Left renal pelvis (tissue), 4 donors: ENCODE data around the gene PLCH2. TPM values are rescaled to one million over a fixed set of nuclear protein-coding genes. Genes with fewer than 3 reads are reported as not detected.

Experiments used
- DNase-seq, 4 donors: peaks; one replicate each; pipeline ENCODE4 v3.0.0-alpha.2; 2013; ENCODE audit warnings: low read depth in 4 of 4, low spot score in 3 of 4
- polyA plus RNA-seq, 4 donors: library from polyadenylated mRNA; unstranded; fragments of 120-200 nt; gene quantifications; one replicate each; pipeline ENCODE4 v1.2.1, GENCODE V29; 2013; ENCODE audit not compliant: insufficient read length in 4 of 4

The PLCH2 gene
- polyA plus RNA-seq, 4 donors, result 0.38 to 1.9 (median 1.3) TPM

DNA sequence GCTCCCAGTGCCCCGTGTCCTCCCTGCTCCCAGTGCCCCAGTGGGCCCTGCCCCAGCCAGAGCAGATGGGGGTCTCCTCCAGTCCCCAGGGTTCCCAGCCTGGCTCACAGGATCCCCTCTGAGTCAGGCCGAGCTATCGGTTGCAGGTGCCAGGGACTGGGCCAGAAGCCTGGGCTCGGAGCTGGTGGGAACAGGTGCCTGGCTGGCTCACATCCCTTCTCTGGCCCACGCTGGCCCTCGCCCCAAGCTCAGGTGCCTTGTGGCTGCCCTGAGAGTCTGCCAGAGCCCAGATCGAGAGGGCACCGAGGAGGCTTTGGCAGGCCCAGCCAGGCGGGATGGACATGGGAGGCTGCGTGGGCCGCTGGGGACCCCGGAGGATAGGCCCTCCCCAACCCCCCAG is 18.9 kb downstream of the PLCH2 start:
- no peak for DNase-seq

DNA sequence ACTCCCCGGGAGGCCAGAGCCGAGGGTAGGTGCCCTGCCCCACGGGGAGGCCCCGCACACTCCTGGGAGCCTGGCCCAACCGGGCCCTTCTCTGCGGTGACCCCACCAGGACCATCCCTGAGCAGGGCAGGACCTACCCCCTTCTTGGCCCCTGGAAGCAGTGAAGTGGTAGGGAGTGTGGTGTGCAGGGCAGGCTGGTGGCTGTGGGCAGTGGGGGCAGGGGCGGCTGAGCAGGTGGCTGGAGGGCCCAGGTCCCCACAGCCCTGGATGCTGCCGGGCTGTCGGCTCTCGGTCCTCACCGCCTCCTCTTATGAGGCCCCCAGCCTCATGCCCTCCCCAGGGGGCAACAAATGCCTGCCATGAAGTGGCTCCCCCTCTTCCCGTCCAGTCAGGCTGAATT is 19.5 kb downstream of the PLCH2 start:
- DNase-seq, result no peak

DNA sequence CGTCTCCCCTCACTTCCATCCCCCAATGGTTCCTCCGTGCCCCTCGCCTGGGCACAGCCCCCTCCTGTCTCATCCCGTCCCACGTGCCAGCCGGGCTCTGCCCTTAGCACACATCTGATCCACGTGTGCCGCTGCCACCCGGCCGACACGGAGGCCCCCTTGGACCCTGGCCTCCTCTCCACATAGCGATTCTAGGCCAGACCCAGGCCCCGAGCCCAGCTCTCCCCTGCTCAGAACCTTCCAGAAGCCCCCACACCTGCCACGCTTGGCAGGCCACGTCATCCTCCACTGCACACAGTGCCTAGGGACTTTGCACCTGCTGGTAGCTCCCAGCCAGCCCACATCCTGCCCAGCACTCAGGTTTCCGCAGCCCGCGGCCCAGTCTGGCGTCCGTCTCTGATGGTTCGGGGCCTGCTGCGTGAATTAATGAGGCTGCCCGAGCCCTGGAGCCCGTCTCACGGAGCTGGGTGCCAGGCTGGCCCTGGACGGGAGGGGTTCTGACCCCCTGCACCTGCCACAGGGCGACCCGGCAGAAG is 20.1 kb downstream of the PLCH2 start:
- DNase-seq, result no peak

DNA sequence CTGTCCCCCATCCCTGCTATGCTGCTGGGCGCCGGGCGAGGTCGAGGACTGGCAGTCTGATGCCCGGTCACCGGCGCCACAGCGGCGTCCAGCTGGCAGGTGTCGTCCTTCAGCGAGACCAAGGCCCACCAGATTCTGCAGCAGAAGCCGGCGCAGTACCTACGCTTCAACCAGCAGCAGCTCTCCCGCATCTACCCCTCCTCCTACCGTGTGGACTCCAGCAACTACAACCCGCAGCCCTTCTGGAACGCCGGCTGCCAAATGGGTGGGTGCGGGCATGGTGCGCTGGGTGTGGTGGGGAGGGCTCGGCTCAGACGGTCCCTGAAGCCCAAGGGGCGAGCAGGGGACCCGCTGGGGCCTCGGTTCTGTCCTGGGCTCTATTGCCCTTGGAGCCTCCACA is 20.7 kb downstream of the PLCH2 start:
- no peak for DNase-seq

DNA sequence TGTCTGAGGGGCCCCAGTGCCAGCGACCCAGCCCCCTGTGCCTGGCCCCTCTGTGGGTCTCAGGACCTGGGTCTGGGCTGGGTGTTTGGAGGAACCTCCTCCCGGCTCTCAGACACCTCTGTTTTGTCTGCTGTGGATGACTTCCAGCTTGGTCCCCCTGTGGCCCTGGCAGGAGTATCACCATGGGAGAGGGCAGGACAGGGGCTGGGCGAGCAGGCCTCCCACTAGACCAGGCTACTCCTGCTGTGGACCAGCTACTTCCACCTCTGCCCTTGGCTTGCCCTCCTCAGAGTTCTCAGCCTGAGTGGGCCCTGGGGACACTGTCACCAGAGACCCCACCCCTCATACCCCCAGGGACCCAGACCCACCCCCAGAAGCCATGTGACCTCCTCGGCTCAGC is 21.8 kb downstream of the PLCH2 start:
- DNase-seq, result no peak

DNA sequence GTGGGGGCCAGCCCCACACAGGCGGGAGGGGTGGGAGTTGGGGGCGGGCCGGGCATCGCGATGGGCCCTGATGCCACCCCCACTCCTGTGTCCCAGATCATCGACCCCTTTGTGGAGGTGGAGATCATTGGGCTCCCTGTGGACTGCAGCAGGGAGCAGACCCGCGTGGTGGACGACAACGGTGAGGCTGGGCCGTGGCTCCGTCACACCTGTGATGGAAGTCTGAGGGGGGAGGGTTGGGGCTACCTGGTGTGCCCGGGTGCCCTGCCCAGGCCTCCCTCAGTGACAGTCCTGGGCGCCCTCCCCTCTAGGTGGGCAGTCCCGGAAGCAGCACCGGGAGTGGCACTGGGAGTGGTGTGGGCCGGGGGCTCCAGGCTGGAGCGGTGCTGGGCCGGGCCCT is 22.6 kb downstream of the PLCH2 start:
- DNase-seq, result no peak

DNA sequence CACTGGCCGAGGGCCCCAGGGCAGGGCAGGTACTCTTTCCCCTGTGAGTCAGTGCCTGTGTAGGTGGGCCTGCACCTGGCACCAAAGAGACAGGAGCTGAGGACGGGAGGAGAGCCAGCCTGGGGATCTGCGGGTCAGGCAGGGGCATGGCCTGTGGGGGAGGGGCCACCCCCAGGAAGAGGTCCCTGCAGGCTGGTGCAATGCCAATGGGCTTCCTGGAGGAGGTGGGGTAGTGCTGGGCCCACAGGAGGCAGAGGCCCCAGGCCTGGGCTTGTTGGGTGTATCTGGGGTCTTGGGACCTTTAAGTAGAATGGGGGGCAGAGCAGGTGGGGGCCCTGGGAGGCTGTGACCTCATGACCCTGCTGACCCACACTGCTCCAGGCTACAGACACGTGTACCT is 23.2 kb downstream of the PLCH2 start:
- no peak for DNase-seq

DNA sequence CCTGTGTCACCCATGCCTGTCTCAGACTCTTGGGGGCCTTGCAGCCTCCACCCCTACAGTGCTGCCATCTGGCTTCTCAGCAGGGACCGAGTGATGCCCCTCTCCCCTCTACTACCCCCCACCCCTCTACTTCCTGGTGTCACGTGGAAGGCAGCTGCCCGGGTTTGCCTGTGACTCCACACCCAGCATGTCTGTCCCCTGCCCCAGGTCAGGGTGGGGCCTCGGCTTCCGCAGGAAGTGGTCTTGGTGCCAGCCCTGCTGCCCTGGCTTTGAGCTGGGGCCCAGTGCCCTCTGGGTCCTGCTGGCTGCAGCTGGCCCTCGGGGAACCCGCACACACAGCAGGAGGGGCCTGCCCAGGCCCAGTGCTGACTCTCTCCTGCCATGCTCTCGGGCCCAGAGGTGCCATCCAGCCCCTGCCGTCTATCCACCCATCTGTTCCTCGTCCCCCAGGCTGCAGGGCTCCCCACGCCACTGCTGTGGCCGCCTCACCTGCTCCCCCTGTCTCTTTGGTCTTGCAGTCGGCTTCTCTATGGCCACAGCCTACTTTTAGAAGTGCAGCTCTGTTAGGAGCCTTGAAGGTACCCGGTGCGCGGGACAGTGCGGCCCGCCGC is 24.0 kb downstream of the PLCH2 start:
- no peak for DNase-seq

DNA sequence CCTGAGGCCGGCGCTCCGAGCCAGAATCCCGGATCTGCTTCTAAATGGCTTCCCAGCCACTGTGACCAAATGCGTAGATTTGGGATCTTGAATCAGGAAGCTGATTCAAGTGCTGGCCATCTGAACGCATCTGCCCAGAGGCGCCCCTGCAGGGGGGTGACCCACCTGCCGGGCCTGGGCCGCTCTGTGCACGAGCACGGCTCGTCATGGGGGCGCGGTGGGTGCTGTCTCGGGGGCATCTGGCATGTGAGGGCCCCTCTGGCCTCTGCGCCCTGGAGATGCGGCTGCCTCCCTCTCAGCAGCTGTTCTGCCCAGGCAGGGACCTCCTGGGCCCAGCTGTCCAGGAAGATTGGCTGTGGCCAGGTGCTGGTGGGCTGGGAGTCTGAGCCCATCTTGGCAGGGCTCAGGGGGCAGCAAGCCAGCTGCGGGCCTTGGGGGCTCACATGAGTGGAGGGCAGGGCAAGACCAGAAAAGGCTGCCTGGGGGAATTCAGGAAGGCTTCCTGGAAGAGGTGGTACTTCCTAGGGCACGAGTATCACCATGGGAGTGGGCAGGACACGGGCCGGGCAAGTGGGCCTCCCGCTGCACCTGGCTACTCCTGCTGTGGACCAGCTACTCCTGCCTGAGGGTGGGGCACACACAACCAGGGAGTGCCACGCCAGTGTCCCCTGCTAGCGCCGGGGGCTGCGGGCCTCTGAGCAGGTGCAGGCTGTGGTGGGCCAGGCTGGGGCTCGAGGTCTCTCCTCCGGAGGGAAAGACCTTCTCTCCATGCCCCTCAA is 25.1 kb downstream of the PLCH2 start:
- DNase-seq, result no peak

DNA sequence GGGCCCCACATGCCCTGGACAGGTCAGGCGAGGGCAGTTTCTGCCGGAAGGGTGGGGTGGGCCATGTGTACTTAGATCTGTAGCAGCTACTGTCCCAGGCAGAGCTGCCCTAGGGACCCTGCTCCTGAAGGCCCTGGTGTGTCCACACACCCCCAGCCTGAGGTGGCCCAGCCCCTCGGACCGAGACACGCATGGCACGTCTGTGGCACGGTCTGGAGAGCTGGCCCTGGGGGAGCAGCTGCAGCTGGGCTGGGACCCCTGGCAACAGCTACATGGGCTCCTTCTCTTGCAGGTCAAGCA is 25.7 kb downstream of the PLCH2 start:
- DNase-seq, result no peak

DNA sequence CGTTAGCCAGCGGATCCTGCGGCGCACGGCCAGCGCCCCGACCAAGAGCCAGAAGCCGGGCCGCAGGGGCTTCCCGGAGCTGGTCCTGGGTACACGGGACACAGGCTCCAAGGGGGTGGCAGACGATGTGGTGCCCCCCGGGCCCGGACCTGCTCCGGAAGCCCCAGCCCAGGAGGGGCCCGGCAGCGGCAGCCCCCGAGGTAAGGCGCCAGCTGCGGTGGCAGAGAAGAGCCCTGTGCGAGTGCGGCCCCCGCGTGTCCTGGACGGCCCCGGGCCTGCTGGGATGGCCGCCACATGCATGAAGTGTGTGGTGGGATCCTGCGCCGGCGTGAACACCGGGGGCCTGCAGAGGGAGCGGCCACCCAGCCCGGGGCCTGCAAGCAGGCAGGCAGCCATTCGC is 26.1 kb downstream of the PLCH2 start:
- no peak for DNase-seq

DNA sequence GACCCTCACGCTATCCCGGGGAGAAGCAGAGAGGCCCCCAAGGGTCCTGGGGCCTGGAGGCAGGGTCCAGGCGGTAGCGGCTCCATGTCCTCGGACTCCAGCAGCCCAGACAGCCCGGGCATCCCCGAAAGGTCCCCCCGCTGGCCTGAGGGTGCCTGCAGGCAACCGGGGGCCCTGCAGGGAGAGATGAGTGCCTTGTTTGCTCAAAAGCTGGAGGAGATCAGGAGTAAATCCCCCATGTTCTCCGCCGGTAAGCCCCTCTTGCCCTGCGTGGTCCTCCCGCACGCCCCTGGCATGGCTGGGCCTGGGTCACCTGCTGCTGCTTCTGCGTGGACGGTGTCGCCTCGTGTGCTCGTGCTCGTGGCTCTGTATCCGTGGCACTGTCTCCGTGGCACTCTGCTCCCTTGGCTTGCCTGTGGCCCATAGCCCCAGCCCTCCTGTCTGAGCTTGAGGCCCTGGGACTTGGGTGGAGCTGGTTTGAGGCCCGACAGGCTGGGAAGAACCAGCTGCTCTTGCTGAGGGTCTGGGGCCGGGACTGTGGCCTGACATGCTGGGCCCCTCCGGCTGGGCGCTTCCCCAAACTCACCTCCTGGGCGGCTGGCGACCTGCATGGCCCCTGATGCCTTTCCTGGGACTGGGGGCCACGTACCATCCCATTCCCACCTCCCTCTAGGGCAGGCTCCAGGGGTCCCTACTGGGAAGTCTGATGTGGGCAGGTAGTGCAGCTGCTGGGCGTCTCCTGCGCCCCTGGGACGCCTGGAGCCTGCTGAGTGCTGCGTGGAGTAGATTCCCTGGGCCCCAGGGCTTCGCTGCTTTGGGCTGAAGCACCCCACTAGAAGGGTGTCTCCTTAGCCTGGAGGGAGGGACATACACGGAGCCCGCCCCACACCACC is 26.8 kb downstream of the PLCH2 start:
- no peak for DNase-seq

DNA sequence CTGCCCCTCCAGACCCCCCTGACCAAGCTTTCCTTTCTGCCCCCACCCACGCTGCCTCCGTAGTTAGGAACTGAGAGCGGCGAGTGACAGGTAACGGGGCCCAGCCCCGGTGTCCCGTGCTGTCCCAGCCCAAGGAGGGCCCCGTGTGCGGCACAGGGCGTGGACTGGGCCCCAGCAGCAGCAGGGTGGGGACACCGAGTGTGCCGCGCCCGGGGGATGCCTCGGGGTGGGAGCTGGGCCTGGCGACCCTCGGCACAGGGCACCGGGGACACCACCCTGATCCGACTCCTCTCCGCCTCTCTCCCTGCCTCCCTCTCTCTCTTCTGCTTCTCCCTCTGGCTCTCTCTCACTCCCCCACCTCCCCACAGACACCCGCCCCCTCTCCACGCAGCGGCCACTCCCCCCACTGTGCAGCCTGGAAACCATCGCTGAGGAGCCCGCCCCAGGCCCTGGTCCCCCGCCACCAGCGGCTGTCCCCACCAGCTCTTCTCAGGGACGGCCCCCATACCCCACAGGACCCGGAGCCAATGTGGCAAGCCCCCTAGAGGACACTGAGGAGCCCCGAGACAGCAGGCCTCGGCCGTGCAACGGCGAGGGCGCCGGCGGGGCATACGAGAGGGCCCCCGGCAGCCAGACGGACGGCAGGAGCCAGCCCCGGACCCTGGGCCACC is 27.6 kb downstream of the PLCH2 start:
- DNase-seq, result no peak

DNA sequence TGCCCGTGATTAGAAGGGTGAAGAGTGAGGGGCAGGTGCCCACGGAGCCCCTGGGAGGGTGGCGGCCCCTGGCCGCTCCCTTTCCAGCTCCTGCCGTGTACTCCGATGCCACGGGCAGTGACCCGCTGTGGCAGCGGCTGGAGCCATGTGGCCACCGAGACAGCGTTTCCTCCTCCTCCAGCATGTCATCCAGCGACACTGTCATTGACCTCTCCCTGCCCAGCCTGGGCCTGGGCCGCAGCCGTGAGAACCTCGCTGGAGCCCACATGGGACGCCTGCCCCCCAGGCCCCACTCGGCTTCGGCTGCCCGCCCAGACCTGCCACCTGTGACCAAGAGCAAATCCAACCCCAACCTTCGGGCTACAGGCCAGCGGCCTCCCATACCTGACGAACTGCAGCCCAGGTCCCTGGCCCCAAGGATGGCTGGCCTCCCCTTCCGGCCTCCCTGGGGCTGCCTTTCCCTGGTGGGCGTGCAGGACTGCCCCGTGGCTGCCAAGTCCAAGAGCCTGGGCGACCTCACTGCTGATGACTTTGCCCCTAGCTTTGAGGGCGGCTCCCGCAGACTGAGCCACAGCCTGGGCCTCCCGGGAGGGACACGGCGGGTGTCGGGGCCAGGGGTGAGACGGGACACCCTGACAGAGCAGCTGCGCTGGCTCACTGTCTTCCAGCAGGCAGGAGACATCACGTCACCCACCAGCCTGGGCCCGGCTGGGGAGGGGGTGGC is 28.3 kb downstream of the PLCH2 start:
- DNase-seq, result no peak

DNA sequence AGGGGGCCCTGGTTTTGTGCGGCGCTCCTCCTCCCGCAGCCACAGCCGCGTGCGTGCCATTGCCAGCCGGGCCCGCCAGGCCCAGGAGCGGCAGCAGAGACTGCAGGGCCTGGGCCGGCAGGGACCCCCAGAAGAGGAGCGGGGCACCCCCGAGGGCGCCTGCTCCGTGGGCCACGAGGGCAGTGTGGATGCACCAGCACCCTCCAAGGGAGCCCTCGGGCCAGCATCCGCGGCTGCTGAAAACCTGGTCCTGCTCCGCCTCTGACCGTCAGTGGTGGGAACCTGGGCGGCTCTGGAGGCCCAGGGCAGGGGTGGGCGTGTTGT is 28.8 kb downstream of the PLCH2 start:
- DNase-seq, result no peak

DNA sequence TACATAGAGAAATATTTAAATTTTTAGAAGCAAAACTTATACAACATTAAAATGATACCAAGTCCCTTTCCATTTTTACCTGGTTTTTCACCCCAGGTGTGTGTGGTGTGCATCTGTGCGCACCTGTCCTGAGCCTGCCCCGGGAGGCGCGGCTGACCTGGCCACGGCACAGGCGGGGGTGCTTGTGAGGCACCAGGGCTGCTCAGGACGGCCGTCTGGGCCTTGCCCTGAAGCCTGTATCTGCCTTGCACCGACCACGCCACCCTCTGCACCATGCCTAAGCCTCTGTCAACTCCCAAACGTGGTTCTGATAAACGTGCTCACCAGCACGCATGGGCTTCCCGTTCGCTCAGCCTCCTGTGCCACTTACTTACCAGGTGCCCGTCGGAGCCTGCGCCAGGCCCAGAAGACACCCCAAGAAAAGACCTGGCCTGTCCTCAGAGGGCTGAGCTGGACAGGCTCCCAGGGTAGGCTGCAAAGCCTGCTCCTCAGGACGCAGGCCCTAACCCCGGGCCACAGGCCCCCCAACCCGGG is 29.4 kb downstream of the PLCH2 start:
- no peak for DNase-seq

DNA sequence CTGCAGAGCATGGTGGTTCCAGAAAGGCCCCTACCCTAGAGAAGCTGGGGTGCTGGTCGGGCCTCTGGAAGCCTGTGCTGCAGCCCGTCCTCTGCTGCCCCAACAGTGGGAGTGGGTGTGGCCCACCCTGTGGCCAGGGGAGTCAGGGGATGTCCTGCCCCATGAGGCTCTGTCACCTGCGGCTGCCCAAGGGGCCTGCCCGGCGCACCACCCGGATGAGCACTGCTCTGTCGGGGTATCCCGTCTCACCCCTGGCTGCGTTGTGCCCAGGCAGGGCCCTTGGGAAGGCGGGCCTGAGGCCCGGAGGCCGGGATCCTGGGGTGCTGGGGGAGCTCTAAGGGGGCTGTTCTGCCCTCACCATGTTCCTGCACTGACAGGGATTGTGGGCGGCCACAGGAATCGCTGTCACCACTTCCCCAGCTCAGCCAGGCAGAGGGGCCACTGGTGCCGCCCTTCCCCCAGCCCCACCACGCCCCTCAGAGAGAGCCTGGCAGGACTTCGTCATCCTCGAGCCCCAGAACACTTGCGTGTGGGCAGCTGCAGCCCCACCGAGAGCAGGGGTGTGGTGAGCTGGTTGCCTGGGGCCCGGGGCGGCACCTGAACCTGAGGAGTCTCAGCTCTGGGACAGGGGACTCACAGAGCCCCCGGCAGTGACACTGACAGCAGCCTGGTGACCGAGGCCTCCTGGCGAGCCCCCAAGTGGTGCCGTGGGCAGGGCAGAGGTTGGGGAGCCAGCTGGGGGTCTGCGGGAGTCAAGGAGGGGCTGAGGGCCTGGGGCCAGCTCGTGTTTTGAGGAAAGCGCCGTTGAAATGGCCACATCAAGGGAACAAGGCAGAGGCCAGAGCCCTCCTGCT is 30.1 kb downstream of the PLCH2 start:
- DNase-seq, result no peak

DNA sequence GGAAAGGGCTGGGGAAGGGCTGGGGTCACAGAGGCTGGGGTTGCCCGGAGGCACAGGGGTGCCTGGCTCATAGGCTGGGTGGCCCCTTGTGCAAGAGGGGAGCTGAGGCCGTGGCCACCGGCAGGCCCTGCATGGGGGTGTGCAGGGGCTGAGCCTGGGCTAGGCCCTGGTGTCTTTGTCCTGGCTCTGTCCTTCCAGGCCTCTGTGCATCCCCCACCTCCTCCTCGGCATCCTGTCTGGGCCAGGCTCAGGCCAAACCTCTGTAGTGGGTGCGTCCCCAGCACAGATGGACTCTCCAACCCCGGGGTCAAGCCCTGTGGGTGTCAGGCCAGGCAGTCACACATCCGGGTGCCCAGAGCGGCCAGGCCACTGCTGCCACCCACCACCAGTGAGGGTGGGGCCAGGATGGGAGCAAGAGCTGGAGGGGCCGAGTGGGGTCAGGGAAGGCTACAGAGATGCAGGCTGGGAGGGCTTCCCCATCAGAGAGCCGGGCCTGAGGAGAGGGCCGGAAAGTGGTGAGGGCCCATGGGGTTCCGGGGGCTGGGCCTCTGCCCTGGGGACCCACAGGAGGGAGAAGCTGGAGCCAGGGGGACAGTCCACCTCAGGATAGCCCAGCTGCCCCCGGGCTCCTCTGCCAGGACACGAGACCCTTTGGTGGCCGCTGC is 30.9 kb downstream of the PLCH2 start:
- no peak for DNase-seq

DNA sequence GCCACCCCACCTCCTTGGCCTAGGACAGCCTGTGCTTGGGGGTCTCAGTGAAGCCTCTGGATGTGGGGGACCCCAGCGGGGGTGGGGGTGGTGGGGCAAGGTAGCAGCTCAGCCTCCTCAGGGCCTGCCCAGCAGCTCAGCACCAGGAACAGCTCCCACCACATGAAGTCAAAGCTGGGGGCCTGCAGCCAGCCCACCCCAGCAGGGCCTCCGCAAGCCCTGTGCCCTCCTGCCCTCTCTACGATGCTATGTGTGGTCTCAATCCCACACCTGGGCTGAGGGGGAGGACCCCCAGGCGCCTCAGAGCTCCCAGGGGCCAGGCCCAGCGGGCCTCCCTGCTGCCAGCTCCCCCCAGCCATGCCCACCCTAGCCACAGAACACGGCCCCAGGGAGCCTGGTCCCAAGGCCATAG is 31.7 kb downstream of the PLCH2 start:
- DNase-seq, result no peak
